HCT116 (cell line): ENCODE results near the gene ERCC4.

Experiments used
- CEBPB ChIP-seq: IDR thresholded peaks from 2 replicates; pipeline ENCODE4 v1.6.1; 2012; ENCODE audit warnings: low read depth
- CTCF ChIP-seq, 3 experiments: fragments of 200-600 bp in 1 of 3; sonication (generic) in 1 of 3; IDR thresholded peaks in 2 of 3; conservative IDR thresholded peaks in 1 of 3; 2 replicates each; pipeline ENCODE4 v1.5.1; 2012 to 2017; ENCODE audit warnings: low read depth in 2 of 3, low read length in 2 of 3, antibody characterized with exemption in 1 of 3, borderline replicate concordance in 1 of 3, control low read depth in 1 of 3, mild to moderate bottlenecking in 1 of 3, mixed read lengths in 1 of 3, mixed run types in 1 of 3, moderate library complexity in 1 of 3; ENCODE audit not compliant: insufficient read depth in 1 of 3
- EZH2 ChIP-seq: fragments of 200-600 bp; sonication (generic); IDR thresholded peaks from 2 replicates; pipeline ENCODE4 v1.6.1; 2017; ENCODE audit warnings: antibody characterized with exemption, mixed run types
- POLR2A ChIP-seq: IDR thresholded peaks from 2 replicates; pipeline ENCODE4 v1.7.0; 2011; ENCODE audit warnings: borderline replicate concordance; ENCODE audit not compliant: insufficient read depth, insufficient read length; ENCODE audit errors: extremely low read depth
- RAD21 ChIP-seq: IDR thresholded peaks from 2 replicates; pipeline ENCODE4 v1.6.1; 2012; ENCODE audit warnings: low read depth, mild to moderate bottlenecking
- SIN3A ChIP-seq: IDR thresholded peaks from 2 replicates; pipeline ENCODE4 v1.6.1; 2012; ENCODE audit warnings: low read depth
- SP1 ChIP-seq: IDR thresholded peaks from 2 replicates; pipeline ENCODE4 v1.6.1; 2012; ENCODE audit warnings: low read depth
- SRF ChIP-seq: IDR thresholded peaks from 2 replicates; pipeline ENCODE4 v1.6.1; 2012; ENCODE audit warnings: low read depth
- TCF7L2 ChIP-seq: IDR thresholded peaks from 2 replicates; pipeline ENCODE4 v1.7.0; 2011; ENCODE audit warnings: borderline replicate concordance, inconsistent platforms; ENCODE audit not compliant: insufficient read depth, insufficient read length; ENCODE audit errors: extremely low read depth
- YY1 ChIP-seq: IDR thresholded peaks from 2 replicates; pipeline ENCODE4 v1.6.1; 2011; ENCODE audit warnings: low read length, low read depth, moderate library complexity, mild to moderate bottlenecking; ENCODE audit not compliant: insufficient replicate concordance; ENCODE audit errors: extremely low read depth
- ZFX ChIP-seq: fragments of 450-650 bp; IDR thresholded peaks from 2 replicates; pipeline ENCODE4 v1.6.1; 2017
- TF ChIP-seq, protein P1 (sequence below): IDR thresholded peaks from 2 replicates; pipeline ENCODE4 v1.6.1; 2012
- TF ChIP-seq, protein P2 (sequence below): IDR thresholded peaks from 2 replicates; pipeline ENCODE4 v1.6.1; 2011; ENCODE audit warnings: mild to moderate bottlenecking, low read length, moderate library complexity; ENCODE audit not compliant: insufficient replicate concordance; ENCODE audit errors: extremely low read depth

DNA sequence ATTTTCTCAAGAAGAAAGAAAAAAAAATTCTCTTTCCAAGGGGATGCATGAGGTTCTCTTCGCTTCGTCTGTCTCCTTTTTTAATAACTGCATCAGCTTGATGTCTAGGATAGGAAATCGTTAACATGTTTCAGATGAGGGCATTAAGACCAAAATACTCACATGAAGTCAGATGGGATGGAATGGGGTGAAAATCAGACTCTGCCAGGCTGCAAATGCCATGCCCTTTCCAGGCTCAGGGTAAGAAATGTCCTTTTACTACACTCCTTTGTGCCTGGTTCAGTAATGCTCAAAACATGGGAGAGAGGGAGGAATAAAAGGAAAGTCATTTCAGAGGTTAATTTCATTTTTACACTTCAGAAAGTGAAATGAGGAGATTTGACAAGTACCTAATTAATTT lies 21.7 kb upstream of the ERCC4 start:
- TF ChIP-seq POLR2A: no peak
- TF ChIP-seq EZH2: no peak
- TF ChIP-seq, protein P1, sequence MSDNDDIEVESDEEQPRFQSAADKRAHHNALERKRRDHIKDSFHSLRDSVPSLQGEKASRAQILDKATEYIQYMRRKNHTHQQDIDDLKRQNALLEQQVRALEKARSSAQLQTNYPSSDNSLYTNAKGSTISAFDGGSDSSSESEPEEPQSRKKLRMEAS: no peak
- no peak for TF ChIP-seq SP1
- no peak for TF ChIP-seq CEBPB
- TF ChIP-seq CTCF (IDR thresholded peaks at IDR 0.05 in 2 of 3, conservative IDR thresholded peaks at IDR 0.05 in 1 of 3; ENCODE audit: borderline replicate concordance in 1 of 3, insufficient read depth in 1 of 3, low read depth in 2 of 3, low read length in 2 of 3): no peak
- no peak for TF ChIP-seq YY1
- no peak for TF ChIP-seq TCF7L2
- no peak for TF ChIP-seq SIN3A
- TF ChIP-seq, protein P2, sequence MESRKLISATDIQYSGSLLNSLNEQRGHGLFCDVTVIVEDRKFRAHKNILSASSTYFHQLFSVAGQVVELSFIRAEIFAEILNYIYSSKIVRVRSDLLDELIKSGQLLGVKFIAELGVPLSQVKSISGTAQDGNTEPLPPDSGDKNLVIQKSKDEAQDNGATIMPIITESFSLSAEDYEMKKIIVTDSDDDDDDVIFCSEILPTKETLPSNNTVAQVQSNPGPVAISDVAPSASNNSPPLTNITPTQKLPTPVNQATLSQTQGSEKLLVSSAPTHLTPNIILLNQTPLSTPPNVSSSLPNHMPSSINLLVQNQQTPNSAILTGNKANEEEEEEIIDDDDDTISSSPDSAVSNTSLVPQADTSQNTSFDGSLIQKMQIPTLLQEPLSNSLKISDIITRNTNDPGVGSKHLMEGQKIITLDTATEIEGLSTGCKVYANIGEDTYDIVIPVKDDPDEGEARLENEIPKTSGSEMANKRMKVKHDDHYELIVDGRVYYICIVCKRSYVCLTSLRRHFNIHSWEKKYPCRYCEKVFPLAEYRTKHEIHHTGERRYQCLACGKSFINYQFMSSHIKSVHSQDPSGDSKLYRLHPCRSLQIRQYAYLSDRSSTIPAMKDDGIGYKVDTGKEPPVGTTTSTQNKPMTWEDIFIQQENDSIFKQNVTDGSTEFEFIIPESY: no peak
- no peak for TF ChIP-seq RAD21
- TF ChIP-seq SRF: no peak
- no peak for TF ChIP-seq ZFX
